Testis (tissue), 2 donors: ENCODE results near the gene APBA1.

ENCODE experiments used
- POLR2A ChIP-seq: fragments of 450-650 bp; IDR thresholded peaks from one replicate; pipeline ENCODE4 v1.6.1; 2017; ENCODE audit warnings: antibody characterized with exemption, mild to moderate bottlenecking, moderate library complexity
- TF ChIP-seq, protein P1 (sequence below), 3 experiments: fragments of 450-650 bp in 2 of 3; fragments of 200-600 bp in 1 of 3; sonication (generic) in 1 of 3; IDR thresholded peaks; one replicate each; pipeline ENCODE4 v1.5.1; 2016 to 2019; ENCODE audit warnings: antibody characterized with exemption in 3 of 3, mild to moderate bottlenecking in 2 of 3, moderate library complexity in 1 of 3

DNA sequence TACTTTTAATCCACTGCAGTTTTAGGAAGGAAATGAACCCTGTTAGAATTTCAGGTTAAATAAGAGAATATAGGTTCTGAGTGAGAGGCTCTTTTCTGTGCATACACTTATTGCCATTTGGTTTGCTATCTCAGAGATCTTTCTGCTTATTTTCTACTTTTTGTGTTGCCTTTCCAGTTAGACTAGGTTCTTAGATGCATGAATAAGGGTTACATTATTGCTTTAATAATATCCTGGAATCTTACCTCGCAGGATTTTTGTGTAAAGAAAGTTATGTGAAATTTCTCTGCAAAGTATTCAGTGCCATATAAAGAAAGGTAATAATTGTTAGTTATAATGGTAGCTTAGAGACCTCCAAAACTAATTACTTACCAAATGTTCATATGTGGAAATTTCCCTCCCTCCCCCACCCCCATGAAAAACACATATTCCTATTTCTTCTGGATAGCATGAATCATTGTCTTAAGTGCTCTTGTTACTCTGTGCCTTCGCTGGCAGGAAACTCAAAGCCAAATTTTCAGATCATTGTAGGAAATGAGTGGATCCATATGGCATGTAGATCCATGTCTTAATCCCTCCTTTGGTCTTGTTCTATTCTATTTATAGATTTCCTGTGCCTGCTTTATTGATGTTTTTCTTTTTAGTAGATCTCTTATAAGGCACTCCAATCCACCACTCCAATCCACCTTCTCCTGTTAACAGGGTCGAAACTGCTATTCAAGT is 2.7 kb upstream of the APBA1 start:
- TF ChIP-seq, protein P1, sequence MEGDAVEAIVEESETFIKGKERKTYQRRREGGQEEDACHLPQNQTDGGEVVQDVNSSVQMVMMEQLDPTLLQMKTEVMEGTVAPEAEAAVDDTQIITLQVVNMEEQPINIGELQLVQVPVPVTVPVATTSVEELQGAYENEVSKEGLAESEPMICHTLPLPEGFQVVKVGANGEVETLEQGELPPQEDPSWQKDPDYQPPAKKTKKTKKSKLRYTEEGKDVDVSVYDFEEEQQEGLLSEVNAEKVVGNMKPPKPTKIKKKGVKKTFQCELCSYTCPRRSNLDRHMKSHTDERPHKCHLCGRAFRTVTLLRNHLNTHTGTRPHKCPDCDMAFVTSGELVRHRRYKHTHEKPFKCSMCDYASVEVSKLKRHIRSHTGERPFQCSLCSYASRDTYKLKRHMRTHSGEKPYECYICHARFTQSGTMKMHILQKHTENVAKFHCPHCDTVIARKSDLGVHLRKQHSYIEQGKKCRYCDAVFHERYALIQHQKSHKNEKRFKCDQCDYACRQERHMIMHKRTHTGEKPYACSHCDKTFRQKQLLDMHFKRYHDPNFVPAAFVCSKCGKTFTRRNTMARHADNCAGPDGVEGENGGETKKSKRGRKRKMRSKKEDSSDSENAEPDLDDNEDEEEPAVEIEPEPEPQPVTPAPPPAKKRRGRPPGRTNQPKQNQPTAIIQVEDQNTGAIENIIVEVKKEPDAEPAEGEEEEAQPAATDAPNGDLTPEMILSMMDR (IDR thresholded peaks at IDR 0.05), result no peak
- TF ChIP-seq POLR2A, result no peak
